BJ (cell line): ENCODE measurements around the gene EGFR. TPM values are rescaled to one million over a fixed set of nuclear protein-coding genes. Genes with fewer than 3 reads are reported as not detected.
A peak's percentile ranks its signal among the peaks of the same experiment; 100 is the strongest.

Experiments
- CTCF ChIA-PET: fragments of 350-600 bp; formaldehyde crosslinking; extraction: SDS; loops from one replicate; lab custom pipeline; 2021; ENCODE audit warnings: antibody characterized with exemption, inconsistent platforms; lab: Yijun Ruan, JAX
- POLR2A ChIA-PET: fragments of 300-600 bp; sonication (Branson Sonifier 250); formaldehyde crosslinking; extraction: SDS; loops from one replicate; lab custom pipeline; 2021; ENCODE audit warnings: antibody characterized with exemption; lab: Charles Lee
- DNase-seq: peaks from one replicate; pipeline ENCODE4 v3.0.0-alpha.2; 2011; ENCODE audit warnings: low read depth
- H3K27me3 ChIP-seq: 2 replicates; pipeline ENCODE4 v1.6.0; 2011; ENCODE audit warnings: low read length; ENCODE audit not compliant: control insufficient read depth, insufficient read depth
- H3K36me3 ChIP-seq: 2 replicates; pipeline ENCODE4 v1.5.1; 2011; ENCODE audit warnings: low read length; ENCODE audit not compliant: control insufficient read depth, insufficient read depth
- H3K4me3 ChIP-seq: 2 replicates; pipeline ENCODE4 v1.5.1; 2011; ENCODE audit warnings: low read depth, mild to moderate bottlenecking, control low read depth, low read length
- CTCF ChIP-seq: IDR thresholded peaks from 2 replicates; pipeline ENCODE4 v1.5.1; 2011; ENCODE audit warnings: low read depth, mild to moderate bottlenecking, control low read depth, inconsistent platforms, low read length, moderate library complexity; ENCODE audit not compliant: insufficient read depth
- polyA plus RNA-seq: library from polyadenylated mRNA; depleted of rRNA; stranded (reverse); fragments of >200 nt; gene quantifications from 2 replicates; pipeline ENCODE4 v1.2.3, GENCODE V29; 2011

The EGFR gene
- polyA plus RNA-seq, 1 experiment: 34.0 TPM

- TF ChIP-seq CTCF: no peak
- Histone ChIP-seq H3K27me3 (no peaks in the 10 kb centered on the region), H3K4me3 (no peak overlapping the region), H3K36me3 (no peaks in the 10 kb centered on the region)
- POLR2A ChIA-PET: no interaction called here
- CTCF ChIA-PET: interaction anchor here (2.5 kb wide), 1 partner anchor 207 kb away, joined by 10 read pairs; no protein-coding TSS in a partner anchor
- no peak for DNase-seq
Measured at GRCh38 chr7:55048221-55048859, 29.5 kb downstream of the EGFR start.

GRCh38 chr7:55050281-55050680, 31.5 kb downstream of the EGFR start:
- Histone ChIP-seq H3K4me3 (no peak overlapping the region), H3K27me3 (no peaks in the 10 kb centered on the region), H3K36me3 (no peaks in the 10 kb centered on the region)
- DNase-seq: no peak
- ChIA-PET POLR2A (no interaction called here), CTCF (interaction anchor here (0.7 to 4.6 kb wide), 6 partner anchors 13 to 276 kb away, joined by 3 to 34 read pairs (median 3); no protein-coding TSS in a partner anchor)
- TF ChIP-seq CTCF: peak; percentile 30; the same call in 1 of the 2 replicates

- Histone ChIP-seq H3K4me3 (no peak overlapping the region), H3K36me3 (no peaks in the 10 kb centered on the region), H3K27me3 (no peaks in the 10 kb centered on the region)
- POLR2A ChIA-PET: no interaction called here
- TF ChIP-seq CTCF: no peak
- CTCF ChIA-PET: interaction anchor here (1.3 to 4.6 kb wide), 4 partner anchors 13 to 278 kb away, joined by 3 to 34 read pairs (median 4); no protein-coding TSS in a partner anchor
- DNase-seq: no peak
Measured at GRCh38 chr7:55052081-55052480, 33.3 kb downstream of the EGFR start.

- TF ChIP-seq CTCF: no peak
- Histone ChIP-seq H3K4me3 (no peak overlapping the region), H3K36me3 (no peaks in the 10 kb centered on the region), H3K27me3 (no peaks in the 10 kb centered on the region)
- POLR2A ChIA-PET: no interaction called here
- CTCF ChIA-PET: interaction anchor here (1.1 to 4.6 kb wide), 4 partner anchors 27 to 314 kb away, joined by 3 to 34 read pairs (median 4); no protein-coding TSS in a partner anchor
- DNase-seq: no peak
Measured at GRCh38 chr7:55052741-55053427, 34.1 kb downstream of the EGFR start.
